ENCODE data around the gene SPTBN1. TPM values are rescaled to one million over a fixed set of nuclear protein-coding genes. Genes with fewer than 3 reads are reported as not detected.
A peak's percentile ranks its signal among the peaks of the same experiment; 100 is the strongest.

Gene SPTBN1
- total and polyA plus RNA-seq, 2 of the 13 experiments (the other 11 are each of a cell fraction or from before 2014, with no cell fraction given), result 123 to 299 TPM

- TF ChIP-seq MEIS1 (CRISPR knock-in tag; IDR thresholded peaks at IDR 0.05; ENCODE audit: borderline replicate concordance) (0 out of 2 replicates have a peak, but pooled peaks have one; percentile 27), GTF3A (CRISPR knock-in tag; conservative IDR thresholded peaks at IDR 0.05) (no peak), ZNF557 (CRISPR knock-in tag; IDR thresholded peaks at IDR 0.05) (peak; percentile 2; the same call in 1 of the 2 replicates), SRSF1 (optimal IDR thresholded peaks at IDR 0.05; ENCODE audit: low read depth, low read length) (no peak), PREB (CRISPR knock-in tag; IDR thresholded peaks at IDR 0.05) (no peak), ZFY (CRISPR knock-in tag; IDR thresholded peaks at IDR 0.05) (no peak), HMGA1 (CRISPR knock-in tag; conservative IDR thresholded peaks at IDR 0.05) (no peak), SOX6 (IDR thresholded peaks at IDR 0.05) (no peak), SOX6 (CRISPR knock-in tag; IDR thresholded peaks at IDR 0.05) (0 out of 2 replicates have a peak, but pooled peaks have one; percentile 22), ARNT2 (CRISPR knock-in tag; IDR thresholded peaks at IDR 0.05; ENCODE audit: low read depth) (no peak), ATF4 (CRISPR knock-in tag; IDR thresholded peaks at IDR 0.05) (no peak), NFE2L2 (IDR thresholded peaks at IDR 0.05; ENCODE audit: low read length) (no peak), ZSCAN25 (CRISPR knock-in tag; IDR thresholded peaks at IDR 0.05) (no peak), ETV5 (CRISPR knock-in tag; IDR thresholded peaks at IDR 0.05; ENCODE audit: borderline replicate concordance) (peak; percentile 18; the same call in 1 of the 2 replicates), ZNF382 (CRISPR knock-in tag; IDR thresholded peaks at IDR 0.05; ENCODE audit: borderline replicate concordance) (no peak), EEA1 (CRISPR knock-in tag; IDR thresholded peaks at IDR 0.05; ENCODE audit: borderline replicate concordance) (no peak)
- TF ChIP-seq, protein P1, sequence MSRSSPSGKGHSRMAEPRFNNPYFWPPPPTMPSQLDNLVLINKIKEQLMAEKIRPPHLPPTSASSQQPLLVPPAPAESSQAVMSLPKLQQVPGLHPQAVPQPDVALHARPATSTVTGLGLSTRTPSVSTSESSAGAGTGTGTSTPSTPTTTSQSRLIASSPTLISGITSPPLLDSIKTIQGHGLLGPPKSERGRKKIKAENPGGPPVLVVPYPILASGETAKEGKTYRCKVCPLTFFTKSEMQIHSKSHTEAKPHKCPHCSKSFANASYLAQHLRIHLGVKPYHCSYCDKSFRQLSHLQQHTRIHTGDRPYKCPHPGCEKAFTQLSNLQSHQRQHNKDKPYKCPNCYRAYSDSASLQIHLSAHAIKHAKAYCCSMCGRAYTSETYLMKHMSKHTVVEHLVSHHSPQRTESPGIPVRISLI (CRISPR knock-in tag; IDR thresholded peaks at IDR 0.05; ENCODE audit: borderline replicate concordance), result peak; percentile 38; the same call in 1 of the 2 replicates
- TF ChIP-seq, protein P2, sequence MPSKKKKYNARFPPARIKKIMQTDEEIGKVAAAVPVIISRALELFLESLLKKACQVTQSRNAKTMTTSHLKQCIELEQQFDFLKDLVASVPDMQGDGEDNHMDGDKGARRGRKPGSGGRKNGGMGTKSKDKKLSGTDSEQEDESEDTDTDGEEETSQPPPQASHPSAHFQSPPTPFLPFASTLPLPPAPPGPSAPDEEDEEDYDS (CRISPR knock-in tag; IDR thresholded peaks at IDR 0.05), result no peak
- TF ChIP-seq, protein P3, sequence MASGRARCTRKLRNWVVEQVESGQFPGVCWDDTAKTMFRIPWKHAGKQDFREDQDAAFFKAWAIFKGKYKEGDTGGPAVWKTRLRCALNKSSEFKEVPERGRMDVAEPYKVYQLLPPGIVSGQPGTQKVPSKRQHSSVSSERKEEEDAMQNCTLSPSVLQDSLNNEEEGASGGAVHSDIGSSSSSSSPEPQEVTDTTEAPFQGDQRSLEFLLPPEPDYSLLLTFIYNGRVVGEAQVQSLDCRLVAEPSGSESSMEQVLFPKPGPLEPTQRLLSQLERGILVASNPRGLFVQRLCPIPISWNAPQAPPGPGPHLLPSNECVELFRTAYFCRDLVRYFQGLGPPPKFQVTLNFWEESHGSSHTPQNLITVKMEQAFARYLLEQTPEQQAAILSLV (CRISPR knock-in tag; IDR thresholded peaks at IDR 0.05; ENCODE audit: borderline replicate concordance), result no peak
- TF ChIP-seq, protein P4, sequence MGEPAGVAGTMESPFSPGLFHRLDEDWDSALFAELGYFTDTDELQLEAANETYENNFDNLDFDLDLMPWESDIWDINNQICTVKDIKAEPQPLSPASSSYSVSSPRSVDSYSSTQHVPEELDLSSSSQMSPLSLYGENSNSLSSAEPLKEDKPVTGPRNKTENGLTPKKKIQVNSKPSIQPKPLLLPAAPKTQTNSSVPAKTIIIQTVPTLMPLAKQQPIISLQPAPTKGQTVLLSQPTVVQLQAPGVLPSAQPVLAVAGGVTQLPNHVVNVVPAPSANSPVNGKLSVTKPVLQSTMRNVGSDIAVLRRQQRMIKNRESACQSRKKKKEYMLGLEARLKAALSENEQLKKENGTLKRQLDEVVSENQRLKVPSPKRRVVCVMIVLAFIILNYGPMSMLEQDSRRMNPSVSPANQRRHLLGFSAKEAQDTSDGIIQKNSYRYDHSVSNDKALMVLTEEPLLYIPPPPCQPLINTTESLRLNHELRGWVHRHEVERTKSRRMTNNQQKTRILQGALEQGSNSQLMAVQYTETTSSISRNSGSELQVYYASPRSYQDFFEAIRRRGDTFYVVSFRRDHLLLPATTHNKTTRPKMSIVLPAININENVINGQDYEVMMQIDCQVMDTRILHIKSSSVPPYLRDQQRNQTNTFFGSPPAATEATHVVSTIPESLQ (CRISPR knock-in tag; conservative IDR thresholded peaks at IDR 0.05), result no peak
Measured at GRCh38 chr2:54572636-54573536, 116.8 kb downstream of the SPTBN1 start (continued).
